PC-3 (cell line): Measurements from ENCODE around the gene TTC1. TPM values are rescaled to one million over a fixed set of nuclear protein-coding genes. Genes with fewer than 3 reads are reported as not detected.

ENCODE experiments used
- ATAC-seq: fragments of 200-7000 bp; cut with Tn5 transposase; 2 replicates; pipeline ENCODE4 v1.9.1; 2020; ENCODE audit warnings: mild to moderate bottlenecking, moderate library complexity
- BruUV-seq: library from RNA; stranded (reverse); fragments of 400-500 nt; replicated peaks from 2 replicates; lab custom pipeline; 2021; lab: Mats Ljungman, UMichigan
- CTCF ChIA-PET: fragments of 300-600 bp; sonication (Branson Sonifier 250); formaldehyde crosslinking; loops from one replicate; lab custom pipeline; 2022; ENCODE audit warnings: antibody characterized with exemption; lab: Charles Lee
- POLR2A ChIA-PET: fragments of 300-600 bp; sonication (Branson Sonifier 250); formaldehyde crosslinking; loops from one replicate; lab custom pipeline; 2022; ENCODE audit warnings: antibody characterized with exemption; ENCODE audit not compliant: unreplicated experiment; lab: Charles Lee
- DNase-seq: peaks from one replicate; pipeline ENCODE4 v3.0.0-alpha.2; 2015
- H2AFZ ChIP-seq: fragments of 300-600 bp; sonication (generic); 2 replicates; pipeline ENCODE4 v1.6.0; 2016; ENCODE audit warnings: antibody characterized with exemption, low read length
- H3F3A ChIP-seq: fragments of 300-600 bp; sonication (generic); one replicate; pipeline ENCODE4 v1.6.0; 2017; ENCODE audit warnings: antibody characterized with exemption, low read length, control low read depth, mild to moderate bottlenecking; ENCODE audit not compliant: unreplicated experiment
- H3K27ac ChIP-seq: fragments of 300-600 bp; sonication (generic); 2 replicates; pipeline ENCODE4 v1.5.1; 2016; ENCODE audit warnings: mild to moderate bottlenecking, low read length
- H3K27me3 ChIP-seq: fragments of 300-600 bp; sonication (generic); 2 replicates; pipeline ENCODE4 v1.6.1; 2016; ENCODE audit warnings: low read length, mixed read lengths
- H3K36me3 ChIP-seq: fragments of 300-600 bp; sonication (generic); 2 replicates; pipeline ENCODE4 v1.6.1; 2016; ENCODE audit warnings: low read depth, mixed run types, low read length, mixed read lengths
- H3K4me1 ChIP-seq: fragments of 300-600 bp; sonication (generic); 2 replicates; pipeline ENCODE4 v1.5.1; 2016; ENCODE audit warnings: low read length; ENCODE audit not compliant: insufficient read depth
- H3K4me2 ChIP-seq: fragments of 300-600 bp; sonication (generic); 2 replicates; pipeline ENCODE4 v1.6.0; 2016; ENCODE audit warnings: low read length
- H3K4me3 ChIP-seq: fragments of 300-600 bp; sonication (generic); 2 replicates; pipeline ENCODE4 v1.5.1; 2016; ENCODE audit warnings: mild to moderate bottlenecking, low read length, mixed read lengths
- H3K79me2 ChIP-seq: fragments of 300-600 bp; sonication (generic); 2 replicates; pipeline ENCODE4 v1.6.1; 2017; ENCODE audit warnings: low read length, mixed read lengths
- H3K9ac ChIP-seq: fragments of 300-600 bp; sonication (generic); 2 replicates; pipeline ENCODE4 v1.6.0; 2016; ENCODE audit warnings: mild to moderate bottlenecking, low read length
- H3K9me2 ChIP-seq: fragments of 300-600 bp; sonication (generic); replicated peaks from 2 replicates; pipeline ENCODE4 v1.6.1; 2016; ENCODE audit warnings: mixed run types, low read length, mixed read lengths
- H3K9me3 ChIP-seq: fragments of 300-600 bp; sonication (generic); 2 replicates; pipeline ENCODE4 v1.6.1; 2016; ENCODE audit warnings: low read length, mixed read lengths
- H4K20me1 ChIP-seq: fragments of 300-600 bp; sonication (generic); 2 replicates; pipeline ENCODE4 v1.6.1; 2016; ENCODE audit warnings: low read length, mixed read lengths
- EZH2 ChIP-seq: fragments of 300-600 bp; sonication (generic); IDR thresholded peaks from one replicate; pipeline ENCODE4 v1.6.1; 2017; ENCODE audit warnings: antibody characterized with exemption, mild to moderate bottlenecking, low read length; ENCODE audit not compliant: unreplicated experiment
- EZH2phosphoT487 ChIP-seq: fragments of 300-600 bp; sonication (generic); IDR thresholded peaks from 2 replicates; pipeline ENCODE4 v1.6.1; 2018; ENCODE audit warnings: mild to moderate bottlenecking, antibody characterized with exemption, low read length, borderline replicate concordance
- intact Hi-C: fragments of 100-400 bp; cut with micrococcal nuclease; formaldehyde crosslinking; loops from 2 replicates; pipeline ENCODE4 v1.9.0; 2023
- total RNA-seq: library from RNA; depleted of rRNA; stranded (reverse); fragments of >200 nt; gene quantifications from 2 replicates; pipeline ENCODE4 v1.2.3, GENCODE V29; 2014
- TF ChIP-seq, protein P1 (sequence below): fragments of 300-600 bp; sonication (generic); conservative IDR thresholded peaks from 2 replicates; pipeline ENCODE4 v1.5.1; 2017; ENCODE audit warnings: antibody characterized with exemption, low read depth, mild to moderate bottlenecking, low read length

TTC1 gene
- total RNA-seq, 1 experiment from 2014 or later: 61.4 TPM

DNA sequence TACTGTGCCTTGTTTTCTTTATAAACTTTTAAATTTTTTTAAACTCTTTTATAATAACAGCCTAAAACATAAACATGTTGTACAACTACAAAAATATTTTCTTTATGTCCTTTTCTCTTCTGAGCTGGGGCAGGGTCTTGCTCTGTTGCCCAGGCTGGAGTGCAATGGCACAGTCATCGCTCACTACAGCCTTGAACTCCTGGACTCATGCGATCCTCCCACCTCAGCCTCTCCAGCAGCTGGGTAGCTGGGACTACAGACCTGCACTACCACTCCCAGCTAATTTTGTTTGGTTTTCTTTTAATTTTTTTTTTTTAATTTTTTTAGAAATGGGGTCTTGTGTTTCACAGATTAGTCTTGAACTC, 31.5 kb downstream of the TTC1 start:
- peaks cover 42% of the 10 kb centered on the region for H3K36me3 ChIP-seq
- no TSS peak for BruUV-seq
- peak overlapping the region; percentile 31 for H3K4me2 ChIP-seq
- no peaks in the 10 kb centered on the region for H3K9me3 ChIP-seq
- CTCF ChIA-PET: interaction anchor here (0.7 kb wide), 1 partner anchor 19 kb away, joined by 3 read pairs; no protein-coding TSS in a partner anchor
- H3K4me3 ChIP-seq: no peak overlapping the region
- peaks cover 28% of the 10 kb centered on the region for H3K4me1 ChIP-seq
- no peaks in the 10 kb centered on the region for H3F3A ChIP-seq
- H3K9me2 ChIP-seq: no peaks in the 10 kb centered on the region
- ATAC-seq: no peak
- POLR2A ChIA-PET: interaction anchor here (0.6 kb wide), 1 partner anchor 361 kb away, joined by 4 read pairs; no protein-coding TSS in a partner anchor
- no peaks in the 10 kb centered on the region for H3K79me2 ChIP-seq
- DNase-seq: no peak
- no peaks in the 10 kb centered on the region for H3K27me3 ChIP-seq
- TF ChIP-seq EZH2 (no peak), EZH2phosphoT487 (no peak)
- TF ChIP-seq, protein P1, sequence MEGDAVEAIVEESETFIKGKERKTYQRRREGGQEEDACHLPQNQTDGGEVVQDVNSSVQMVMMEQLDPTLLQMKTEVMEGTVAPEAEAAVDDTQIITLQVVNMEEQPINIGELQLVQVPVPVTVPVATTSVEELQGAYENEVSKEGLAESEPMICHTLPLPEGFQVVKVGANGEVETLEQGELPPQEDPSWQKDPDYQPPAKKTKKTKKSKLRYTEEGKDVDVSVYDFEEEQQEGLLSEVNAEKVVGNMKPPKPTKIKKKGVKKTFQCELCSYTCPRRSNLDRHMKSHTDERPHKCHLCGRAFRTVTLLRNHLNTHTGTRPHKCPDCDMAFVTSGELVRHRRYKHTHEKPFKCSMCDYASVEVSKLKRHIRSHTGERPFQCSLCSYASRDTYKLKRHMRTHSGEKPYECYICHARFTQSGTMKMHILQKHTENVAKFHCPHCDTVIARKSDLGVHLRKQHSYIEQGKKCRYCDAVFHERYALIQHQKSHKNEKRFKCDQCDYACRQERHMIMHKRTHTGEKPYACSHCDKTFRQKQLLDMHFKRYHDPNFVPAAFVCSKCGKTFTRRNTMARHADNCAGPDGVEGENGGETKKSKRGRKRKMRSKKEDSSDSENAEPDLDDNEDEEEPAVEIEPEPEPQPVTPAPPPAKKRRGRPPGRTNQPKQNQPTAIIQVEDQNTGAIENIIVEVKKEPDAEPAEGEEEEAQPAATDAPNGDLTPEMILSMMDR: no peak
- intact Hi-C loops: no loop called here
- H3K27ac ChIP-seq: peak overlapping the region; percentile 66
- H3K9ac ChIP-seq: peak overlapping the region; percentile 31; the same call in 1 of the 2 replicates
- no peaks in the 10 kb centered on the region for H4K20me1 ChIP-seq
- H2AFZ ChIP-seq: no peak overlapping the region

DNA sequence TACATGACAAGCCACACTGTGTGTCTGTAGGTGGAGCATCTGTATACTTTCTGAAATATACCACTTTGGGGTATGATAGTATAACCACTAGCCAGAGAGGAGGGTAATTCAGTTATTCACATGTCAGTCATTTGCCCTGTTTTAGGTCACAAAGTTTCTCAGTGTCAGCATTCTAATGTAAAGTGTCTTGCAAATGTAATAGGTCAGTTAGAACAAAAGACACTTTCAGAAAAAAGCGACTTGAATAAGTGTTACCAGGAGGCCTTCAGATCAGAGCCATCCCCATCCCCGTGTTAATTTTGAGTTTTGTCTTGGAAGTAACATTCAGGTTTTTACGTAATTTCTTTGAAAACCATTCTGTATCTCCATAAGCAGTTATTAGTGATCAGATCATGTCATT, 33.7 kb downstream of the TTC1 start:
- no peak overlapping the region for H3K4me3 ChIP-seq
- CTCF ChIA-PET: no interaction called here
- no peaks in the 10 kb centered on the region for H4K20me1 ChIP-seq
- H3K4me2 ChIP-seq: no peak overlapping the region
- H3K9me3 ChIP-seq: no peaks in the 10 kb centered on the region
- H3K79me2 ChIP-seq: no peaks in the 10 kb centered on the region
- H3K4me1 ChIP-seq: peaks cover 28% of the 10 kb centered on the region
- no peak overlapping the region for H3K9ac ChIP-seq
- DNase-seq (no peak), ATAC-seq (no peak)
- H2AFZ ChIP-seq: no peak overlapping the region
- H3K27ac ChIP-seq: no peak overlapping the region
- H3K36me3 ChIP-seq: peaks cover 31% of the 10 kb centered on the region
- H3K9me2 ChIP-seq: no peaks in the 10 kb centered on the region
- H3F3A ChIP-seq: no peaks in the 10 kb centered on the region
- H3K27me3 ChIP-seq: no peaks in the 10 kb centered on the region
- no TSS peak for BruUV-seq
- POLR2A ChIA-PET: no interaction called here
- TF ChIP-seq EZH2phosphoT487 (no peak), EZH2 (no peak)
- TF ChIP-seq, protein P1: no peak
- intact Hi-C loops: no loop called here

DNA sequence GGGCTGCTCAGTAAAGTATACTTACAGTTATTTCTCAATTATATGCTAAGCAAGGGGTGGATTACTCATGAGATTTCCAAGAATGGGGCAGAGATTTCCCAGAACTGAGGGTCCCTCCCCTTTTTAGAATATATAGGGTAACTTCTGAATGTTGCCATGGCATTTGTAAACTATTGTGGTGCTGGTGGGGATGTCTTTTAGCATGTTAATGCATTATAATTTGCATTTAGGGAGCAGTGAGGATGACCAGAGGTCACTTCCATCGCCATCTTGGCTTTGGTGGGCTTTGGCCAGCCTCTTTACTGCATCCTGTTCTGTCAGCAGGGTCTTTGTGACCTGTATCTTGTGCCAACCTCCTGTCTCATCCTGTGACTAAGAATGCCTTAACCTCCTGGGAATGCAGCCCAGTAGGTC, 35.5 kb downstream of the TTC1 start:
- H3K36me3 ChIP-seq: peaks cover 25% of the 10 kb centered on the region
- no peaks in the 10 kb centered on the region for H3F3A ChIP-seq
- H3K9me3 ChIP-seq: no peaks in the 10 kb centered on the region
- POLR2A ChIA-PET: no interaction called here
- CTCF ChIA-PET: no interaction called here
- H2AFZ ChIP-seq: no peak overlapping the region
- BruUV-seq: no TSS peak
- TF ChIP-seq, protein P1: no peak
- TF ChIP-seq EZH2: no peak
- TF ChIP-seq EZH2phosphoT487: no peak
- no peak overlapping the region for H3K9ac ChIP-seq
- intact Hi-C loops: no loop called here
- H3K27me3 ChIP-seq: no peaks in the 10 kb centered on the region
- DNase-seq: no peak
- H4K20me1 ChIP-seq: no peaks in the 10 kb centered on the region
- no peak overlapping the region for H3K4me3 ChIP-seq
- no peaks in the 10 kb centered on the region for H3K9me2 ChIP-seq
- H3K27ac ChIP-seq: no peak overlapping the region; the same call in 1 of the 2 replicates
- H3K4me1 ChIP-seq: peaks cover 26% of the 10 kb centered on the region
- H3K79me2 ChIP-seq: no peaks in the 10 kb centered on the region
- H3K4me2 ChIP-seq: no peak overlapping the region
- no peak for ATAC-seq
